NCI-H1694 (cell line): ENCODE data around the gene DUSP28.
"Not testable (repeated sequence)": the region's sequence is repeated elsewhere in the genome, so short reads cannot be mapped to it uniquely, and the experiment has no call there.

Experiments
- DNase-seq: peaks from one replicate; lab custom pipeline; 2025; lab: John Stamatoyannopoulos, UW

DUSP28 gene

DNA sequence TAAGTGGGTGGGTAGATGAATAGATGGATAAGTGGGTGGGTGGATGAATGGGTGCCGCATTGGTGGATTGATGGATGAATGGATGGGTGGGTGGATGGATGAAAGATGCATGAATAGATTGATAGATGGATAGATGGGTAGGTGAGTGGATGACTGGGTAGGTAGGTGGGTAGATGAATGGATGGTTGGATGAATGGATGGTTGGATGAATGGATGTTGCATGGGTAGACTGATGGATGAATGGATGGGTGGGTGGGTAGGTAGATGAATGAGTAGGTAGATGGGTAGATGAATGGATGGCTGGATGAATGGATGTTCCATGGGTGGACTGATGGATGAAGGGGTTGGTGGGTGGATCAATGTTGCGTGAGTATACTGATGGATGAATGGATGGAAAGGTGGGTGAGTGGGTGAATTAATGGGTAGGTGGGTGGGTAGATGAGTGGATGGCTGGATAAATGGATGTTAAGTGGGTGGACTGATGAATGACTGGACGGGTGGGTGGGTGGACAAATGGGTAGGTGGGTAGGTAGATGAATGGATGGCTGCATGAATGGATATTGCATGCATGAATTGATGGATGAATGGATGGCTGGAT lies 32.9 kb upstream of the DUSP28 start:
- DNase-seq: no peak

DNA sequence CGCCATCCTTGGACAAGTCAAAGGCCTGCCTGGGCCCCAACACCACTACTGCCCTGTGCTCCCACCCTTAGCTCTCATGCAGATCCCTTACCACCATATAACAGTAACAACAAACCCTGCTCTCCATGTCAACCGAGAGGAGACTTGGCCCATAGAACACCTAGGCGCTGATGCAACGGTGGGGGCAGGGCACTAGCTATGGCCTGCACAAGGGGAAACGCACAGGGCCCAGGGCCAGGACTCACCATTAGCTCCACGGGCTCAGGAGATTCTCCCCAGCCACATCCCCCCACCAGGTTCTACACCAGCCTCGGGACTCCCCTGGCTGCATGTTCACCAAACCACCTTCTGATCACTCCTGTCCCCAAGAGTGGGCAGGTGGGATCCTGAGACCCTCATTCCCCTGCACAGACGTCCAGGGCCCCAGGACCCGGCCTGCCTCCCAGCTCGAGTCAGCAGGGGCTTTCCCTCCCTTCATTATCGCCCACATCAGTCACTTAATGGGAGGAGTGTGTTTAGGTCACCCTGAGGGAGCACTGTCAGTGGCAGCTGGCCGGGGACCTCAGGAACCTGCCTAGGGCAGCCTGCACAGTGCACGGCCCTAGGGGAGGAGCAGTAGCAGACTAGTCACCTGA lies 31.6 kb upstream of the DUSP28 start:
- no peak for DNase-seq

DNA sequence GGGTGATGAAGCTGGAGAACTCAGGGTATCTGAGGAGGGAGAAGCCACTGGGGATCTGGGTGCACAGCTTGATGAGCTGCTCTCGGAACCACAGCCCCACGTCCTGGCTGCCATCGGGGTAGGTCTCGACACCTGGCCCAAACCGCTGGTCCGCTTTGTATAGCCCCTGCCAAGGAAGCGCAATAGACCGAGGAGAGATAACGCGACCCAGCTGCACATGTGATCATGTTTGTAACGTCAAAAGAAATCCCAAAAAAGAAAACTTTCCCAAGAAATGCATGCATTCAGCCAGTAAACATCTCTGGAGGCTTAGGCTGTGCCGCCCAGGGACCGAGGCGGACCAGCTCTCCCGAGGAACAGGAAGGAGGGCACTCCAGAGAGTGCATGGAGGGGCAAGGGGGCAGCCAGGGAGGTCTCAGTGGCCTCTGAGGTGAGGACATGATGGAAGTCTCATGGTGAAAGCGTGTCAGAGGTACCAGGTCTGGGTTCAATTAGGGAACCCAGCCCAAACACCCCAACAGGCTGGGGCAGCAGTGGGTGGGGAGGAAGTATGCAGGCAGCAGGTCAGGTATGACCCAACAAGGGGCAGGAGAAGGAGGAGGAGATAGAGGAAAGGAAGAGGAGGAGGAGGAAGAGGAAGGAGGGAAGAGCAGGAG lies 30.7 kb upstream of the DUSP28 start:
- DNase-seq: no peak

DNA sequence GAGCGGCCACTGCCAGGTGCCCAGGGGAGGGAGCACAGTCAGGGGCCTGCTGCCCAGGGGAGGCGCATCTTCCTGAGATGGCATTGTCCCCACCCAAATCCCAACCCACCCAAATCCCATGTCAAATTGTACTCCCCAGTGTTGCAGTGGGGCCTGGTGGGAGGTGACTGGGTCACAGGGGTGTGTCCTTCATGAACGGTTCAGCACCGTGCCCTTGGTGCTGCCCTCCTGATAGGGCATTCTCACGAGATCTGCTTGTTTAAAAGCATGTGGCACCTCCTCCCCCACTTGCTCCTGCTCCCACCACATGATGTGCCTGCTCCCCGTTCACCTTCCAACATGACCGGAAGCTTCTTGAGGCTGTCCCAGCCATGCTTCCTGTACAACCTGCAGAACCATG lies 30.0 kb upstream of the DUSP28 start:
- no peak for DNase-seq

DNA sequence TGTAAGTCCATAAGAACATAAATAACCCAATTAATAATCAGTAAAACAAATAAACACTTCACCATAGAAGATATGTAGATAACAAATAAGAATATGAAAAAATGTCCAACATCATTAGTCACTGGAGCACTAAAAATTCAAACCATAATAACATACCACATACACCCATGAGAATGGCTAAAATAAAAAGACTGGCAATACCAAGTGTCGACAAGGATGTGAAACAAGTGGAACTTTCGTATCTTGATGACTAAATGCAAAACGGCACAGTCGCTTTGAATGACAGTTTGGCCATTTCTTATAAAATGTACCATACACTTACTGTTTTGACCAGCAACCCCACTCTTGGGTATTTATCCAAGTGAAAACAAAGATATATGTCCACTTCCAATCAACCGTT lies 29.1 kb upstream of the DUSP28 start:
- no peak for DNase-seq

DNA sequence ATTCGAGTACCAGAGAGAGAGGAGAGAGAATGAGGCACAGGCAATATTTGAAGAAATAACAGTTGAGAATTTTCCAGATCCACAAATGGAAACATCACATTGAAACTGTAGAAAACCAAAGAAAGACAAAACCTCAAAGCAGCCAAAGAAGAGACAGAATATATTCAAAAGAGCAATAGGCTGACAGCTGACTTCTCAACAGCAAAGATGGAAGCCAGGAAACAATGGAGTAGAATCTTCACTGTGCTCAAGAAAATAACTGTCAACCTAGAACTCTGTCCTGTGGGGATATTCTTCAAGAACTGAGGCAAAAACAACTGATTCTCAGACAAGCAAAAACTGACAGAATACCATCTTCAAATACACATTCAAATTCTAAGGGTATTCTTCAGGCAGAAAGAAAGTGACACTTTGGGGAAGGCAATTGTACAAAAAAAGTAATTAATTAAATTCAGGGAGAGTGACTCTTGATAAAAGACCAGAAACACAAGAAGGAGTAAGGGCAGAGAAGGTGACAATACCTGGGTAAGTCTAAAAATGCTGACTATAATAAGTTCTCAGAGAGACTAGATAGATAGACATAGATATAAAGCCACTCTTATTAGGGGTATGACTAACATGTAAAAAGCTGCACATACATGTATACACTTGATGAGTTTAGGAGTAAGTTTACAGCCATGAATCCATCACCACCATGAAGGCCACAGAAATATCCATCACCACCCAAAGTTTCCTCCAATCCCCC lies 28.0 kb upstream of the DUSP28 start:
- DNase-seq: no peak

DNA sequence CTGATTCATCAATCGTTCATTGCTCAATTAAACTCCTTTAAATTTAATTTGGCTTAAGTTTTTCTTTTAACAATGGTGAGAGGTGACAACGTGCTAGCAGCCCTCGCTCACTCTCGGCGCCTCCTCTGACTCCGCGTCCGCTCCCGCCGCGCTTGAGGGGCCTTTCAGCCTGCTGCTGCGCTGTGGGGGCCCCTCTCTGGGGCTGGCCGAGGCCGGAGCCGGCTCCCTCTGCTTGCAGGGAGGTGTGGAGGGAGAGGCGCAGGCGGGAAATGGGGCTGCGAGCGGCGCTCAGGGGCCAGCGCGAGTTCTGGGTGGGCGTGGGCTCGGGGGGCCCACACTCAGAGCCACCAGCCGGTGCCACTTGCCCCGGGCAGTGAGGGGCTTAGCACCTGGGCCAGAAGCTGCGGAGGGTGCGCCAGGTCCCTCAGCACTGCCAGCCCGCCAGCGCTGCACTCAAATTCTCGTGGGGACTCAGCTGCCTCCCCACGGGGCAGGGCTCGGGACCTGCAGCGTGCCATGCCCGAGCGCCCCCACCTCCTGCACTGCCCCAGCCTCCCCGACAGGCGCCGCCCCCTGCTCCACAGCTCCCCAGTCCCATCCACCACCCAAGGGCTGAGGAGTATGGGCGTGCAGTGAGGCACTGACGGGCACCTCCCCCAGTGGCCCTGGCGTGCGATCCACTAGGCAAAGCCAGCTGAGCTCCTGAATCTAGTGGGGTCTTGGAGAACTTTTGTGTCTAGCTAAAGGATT lies 22.0 kb upstream of the DUSP28 start:
- no peak for DNase-seq

DNA sequence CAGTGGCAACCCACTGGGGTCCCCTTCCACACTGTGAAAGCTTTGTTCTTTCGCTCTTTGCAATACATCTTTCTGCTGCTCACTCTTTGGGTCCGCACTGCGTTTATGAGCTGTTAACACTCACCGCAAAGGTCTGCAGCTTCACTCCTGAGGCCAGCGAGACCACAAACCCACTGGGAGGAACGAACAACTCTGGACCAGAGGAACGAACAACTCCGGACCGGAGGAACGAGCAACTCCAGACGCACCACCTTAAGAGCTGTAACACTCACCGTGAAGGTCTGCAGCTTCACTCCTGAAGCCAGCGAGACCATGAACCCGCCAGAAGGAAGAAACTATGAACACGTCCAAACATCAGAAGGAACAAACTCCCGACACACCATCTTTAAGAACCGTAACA lies 21.1 kb upstream of the DUSP28 start:
- DNase-seq: not testable (repeated sequence)

DNA sequence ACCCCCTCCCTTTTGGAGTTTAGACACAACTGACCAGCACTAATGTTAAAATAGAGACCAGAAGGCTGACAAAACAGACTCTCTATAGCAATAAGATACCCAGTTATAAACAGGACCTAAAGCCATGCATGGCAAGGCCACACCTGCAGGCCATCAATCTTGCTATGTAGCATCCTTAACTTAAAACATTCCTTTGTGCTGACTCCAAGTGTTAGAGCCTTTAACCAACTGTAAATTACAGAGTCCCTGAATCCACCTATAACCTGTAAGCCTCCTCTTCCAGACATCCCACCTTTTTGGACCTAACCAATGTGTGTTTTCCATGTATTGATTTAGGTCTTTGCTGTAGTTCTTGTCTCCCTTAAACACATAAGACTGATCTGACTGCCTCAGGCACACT lies 20.3 kb upstream of the DUSP28 start:
- DNase-seq: no peak

DNA sequence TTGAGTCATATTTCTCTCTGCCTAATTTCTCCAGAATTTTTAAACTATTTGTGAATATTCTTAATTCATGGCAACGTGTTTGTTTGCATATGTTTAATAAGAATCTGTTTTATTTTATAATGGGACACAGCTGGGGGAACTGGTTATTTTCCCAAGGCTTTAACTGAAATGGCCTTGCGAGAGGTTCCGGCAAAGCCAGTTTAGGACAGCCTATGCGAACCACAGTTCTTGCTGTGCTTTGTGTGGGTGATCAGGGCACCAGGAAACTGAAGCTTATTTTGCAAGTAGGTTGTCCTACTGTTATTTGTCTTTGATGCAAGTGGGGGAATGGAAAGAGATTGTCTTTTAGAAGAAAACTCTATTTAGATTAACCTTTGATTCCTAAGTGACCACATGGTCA lies 8.9 kb upstream of the DUSP28 start:
- no peak for DNase-seq

DNA sequence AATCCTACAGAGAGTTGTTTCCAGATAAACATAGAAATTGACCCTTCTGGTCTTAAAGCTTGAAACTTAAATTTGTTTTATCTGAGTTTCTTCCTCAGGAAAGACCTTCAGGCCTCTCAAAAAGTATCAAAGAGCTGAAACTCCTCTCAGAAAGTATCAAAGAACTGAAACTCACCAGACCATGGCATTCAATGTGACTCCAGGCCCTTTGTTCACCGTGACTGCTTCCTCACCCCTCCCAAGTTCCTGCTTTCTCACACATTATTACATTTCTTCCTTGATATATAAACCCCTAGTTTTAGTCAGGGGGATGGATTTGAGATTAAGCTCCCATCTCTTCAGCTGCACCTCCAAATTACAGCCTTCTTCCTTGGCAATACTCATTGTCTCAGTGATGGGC lies 8.3 kb upstream of the DUSP28 start:
- DNase-seq: no peak

DNA sequence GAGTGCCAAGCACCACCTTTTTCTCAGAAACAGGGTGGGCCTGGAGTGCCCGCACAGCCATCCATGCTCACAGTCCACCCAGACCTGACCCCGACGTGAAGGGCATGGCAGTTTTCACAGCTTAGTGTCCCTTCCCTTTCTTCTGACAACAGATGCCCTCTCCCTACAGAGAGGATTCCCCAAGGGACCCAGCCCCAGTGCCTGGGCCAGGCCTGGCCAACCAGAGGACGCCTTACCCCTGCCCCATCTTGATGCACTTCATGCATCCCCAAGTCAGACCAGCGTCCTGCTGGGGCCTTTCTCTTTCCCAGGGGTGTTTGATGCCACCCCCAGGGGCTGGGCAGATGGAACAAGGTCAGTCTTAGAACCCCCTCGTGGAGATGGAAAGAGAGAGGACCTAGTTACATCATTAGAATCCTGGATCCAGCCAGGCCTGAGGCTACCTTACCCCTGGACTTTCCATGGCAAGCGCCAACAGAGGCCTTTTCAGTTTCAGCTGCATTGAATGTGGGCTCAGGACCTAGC lies 6.1 kb upstream of the DUSP28 start:
- DNase-seq: no peak

DNA sequence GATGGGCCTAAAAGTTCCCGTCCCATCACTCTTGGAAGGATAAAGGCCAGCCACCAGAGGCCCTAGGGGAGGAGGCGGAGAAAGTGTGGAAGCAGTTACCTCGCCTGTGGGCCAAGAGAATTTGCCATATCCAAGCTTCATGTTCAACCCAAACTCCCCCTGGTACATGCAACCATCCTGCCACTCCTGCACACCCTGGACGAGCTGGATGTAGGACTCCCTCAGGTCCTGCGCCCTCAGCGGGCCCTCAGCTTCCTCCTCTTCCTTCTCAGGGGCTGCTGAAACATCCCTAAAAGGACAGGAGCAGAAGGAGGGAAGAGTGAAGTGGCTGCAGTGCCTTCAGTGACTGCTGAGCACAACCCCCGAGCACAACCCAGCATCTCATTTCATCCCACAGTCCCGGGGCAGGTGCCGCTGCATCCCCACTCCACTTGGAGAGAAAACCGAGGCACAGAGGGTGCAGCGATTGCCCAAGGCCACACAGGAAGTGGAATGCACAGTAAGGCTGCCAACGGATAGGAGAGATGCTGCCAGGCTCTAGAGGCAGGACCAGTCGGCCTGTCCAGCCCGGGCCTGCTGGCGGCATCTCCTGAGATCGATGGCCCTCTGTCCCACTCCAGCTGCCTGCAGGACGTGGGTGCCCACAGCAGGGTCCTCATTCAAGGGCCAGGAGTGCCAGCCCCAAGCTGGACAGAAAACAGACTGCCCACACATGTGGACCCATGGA lies 5.2 kb upstream of the DUSP28 start:
- DNase-seq: no peak

DNA sequence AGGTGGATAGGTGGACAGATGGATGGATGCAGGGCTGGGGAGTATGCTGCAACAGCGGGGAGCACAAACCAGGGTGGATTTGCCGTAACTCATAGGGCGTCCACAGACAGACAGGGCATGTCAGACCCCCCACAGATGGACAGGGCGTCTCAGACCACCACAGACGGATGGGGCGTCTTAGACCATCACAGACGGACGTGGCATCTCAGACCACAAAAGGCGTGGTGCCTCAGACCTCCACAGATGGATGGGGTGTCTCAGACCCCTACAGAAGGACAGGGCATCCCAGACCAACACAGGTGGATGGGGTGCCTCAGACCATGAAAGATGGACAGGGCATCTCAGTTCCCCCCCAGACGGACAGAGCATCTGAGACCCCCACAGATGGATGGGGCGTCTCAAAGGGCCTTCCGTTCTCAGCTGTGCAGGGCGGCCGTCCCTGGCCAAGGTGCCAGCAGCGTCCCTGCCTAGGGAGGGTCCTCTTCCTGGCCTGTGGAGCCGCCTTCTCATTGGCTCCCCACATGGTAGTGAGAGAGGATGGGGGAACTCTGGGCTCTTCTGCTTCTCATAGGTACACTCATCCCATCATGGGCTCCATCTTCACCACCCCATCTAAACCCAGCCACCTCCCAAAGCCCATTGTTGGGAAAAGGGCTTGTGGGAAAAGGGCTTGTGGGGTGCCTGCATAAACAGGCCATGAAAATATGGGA lies 4.5 kb upstream of the DUSP28 start:
- DNase-seq: no peak

DNA sequence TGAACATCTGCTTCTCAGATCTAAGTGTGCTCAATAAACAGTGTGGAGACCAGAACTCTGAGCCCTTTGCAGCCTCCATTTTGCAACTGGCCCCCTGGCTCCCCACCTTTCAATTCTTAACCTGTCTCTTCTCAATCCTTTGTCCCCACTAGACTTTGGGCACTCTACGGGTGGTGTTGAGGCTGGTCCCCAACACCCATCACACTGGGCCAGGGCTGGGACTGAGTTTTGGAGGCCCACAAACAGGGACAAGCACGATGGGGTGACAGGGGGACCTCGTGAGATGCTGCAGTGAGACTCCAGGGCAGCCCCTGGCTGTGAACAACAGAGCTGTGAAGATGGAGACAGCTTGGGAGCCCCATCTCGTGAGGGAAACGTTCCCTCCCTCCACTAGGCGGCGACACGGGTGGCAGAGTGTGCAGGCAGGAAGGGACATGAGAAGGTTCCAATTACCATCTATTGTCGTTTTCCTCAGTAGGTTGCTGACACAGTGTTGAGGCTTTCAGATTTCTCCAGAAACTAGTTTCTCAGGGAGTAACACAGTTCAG lies 3.5 kb upstream of the DUSP28 start:
- peak; percentile 13 for DNase-seq

DNA sequence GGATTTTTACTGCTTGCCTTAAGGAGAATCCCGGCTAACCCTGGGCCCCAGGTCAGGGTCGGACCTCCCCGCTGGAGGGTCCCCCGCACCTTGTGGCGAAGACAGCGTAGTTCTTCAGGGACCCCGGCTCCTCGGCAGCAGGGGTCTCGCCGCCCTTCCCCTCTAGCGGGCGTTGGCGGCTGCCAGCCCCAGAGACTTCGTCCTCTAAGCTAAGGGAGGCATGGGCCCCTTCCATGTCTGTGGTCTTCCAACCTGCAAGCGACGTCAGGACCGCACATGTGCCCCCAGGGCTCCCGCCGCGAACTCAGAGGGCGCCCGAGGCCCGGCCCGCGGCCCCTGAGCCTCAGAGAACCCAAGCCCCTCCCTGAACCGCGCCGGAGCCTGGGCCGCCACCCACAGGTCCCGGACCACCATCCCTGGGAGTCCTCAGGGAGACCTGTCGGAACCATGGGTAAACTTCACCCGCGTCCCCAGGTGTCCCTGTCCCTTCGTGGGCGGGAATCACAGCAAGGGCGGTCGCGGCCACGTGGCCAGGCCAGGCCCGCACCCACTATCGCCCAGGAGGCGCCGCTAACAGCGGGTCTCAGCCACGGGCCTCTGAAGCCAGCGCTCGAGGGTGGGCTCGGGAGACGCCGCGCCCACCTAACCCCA lies 2.9 kb upstream of the DUSP28 start:
- no peak for DNase-seq

DNA sequence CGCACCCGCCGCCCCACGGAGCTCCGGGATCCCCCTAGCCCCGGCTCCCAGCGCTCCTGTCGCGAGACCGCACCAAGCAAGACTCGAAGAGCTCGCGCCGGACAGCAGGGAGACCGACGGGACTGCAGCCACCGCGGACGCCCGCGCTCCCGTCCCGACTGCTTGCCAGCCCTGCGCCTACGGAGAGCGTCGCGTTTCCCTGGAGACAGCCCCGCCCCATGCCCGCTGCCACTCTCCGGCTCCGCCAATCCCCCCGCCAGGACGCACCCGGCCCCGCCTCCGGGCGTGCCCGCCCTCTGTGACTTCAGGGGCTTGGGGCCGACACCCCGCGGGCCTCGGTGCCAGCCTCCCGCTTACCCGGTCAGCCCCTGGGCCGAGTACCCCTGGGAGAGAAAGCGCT lies 2.3 kb upstream of the DUSP28 start, which contains the start of gene ANKMY1:
TSS of gene ANKMY1 (minus strand) at position 181 of the 400 bp plus-strand sequence. CDS start 653 bp downstream, outside the sequence.
- DNase-seq: no peak

DNA sequence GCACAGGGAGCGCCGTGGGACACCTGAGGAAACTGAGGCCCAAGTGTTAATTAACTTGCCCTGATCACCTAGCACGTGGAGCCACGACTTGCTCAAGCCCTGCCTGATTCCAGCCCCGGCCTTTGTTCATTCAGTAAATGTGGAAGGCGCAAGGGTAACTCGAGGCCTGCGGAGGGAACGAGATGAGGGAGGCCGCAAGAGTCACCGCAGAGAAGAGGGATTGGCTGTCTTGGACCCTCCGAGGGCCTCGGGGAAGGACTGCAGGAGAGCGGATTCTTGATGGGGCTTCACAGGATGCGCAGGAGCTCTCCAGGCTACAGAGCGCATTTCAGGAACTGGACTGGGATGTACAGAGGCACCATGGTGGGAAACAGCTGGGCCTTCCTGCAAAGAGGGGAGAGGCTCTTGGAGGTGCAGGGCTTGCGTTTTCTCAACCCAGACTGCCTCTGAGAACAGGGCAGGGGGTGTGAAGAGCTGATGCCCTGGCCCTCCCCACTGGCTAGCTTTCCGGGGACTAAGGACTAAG lies 1.9 kb upstream of the DUSP28 start:
- DNase-seq: no peak

DNA sequence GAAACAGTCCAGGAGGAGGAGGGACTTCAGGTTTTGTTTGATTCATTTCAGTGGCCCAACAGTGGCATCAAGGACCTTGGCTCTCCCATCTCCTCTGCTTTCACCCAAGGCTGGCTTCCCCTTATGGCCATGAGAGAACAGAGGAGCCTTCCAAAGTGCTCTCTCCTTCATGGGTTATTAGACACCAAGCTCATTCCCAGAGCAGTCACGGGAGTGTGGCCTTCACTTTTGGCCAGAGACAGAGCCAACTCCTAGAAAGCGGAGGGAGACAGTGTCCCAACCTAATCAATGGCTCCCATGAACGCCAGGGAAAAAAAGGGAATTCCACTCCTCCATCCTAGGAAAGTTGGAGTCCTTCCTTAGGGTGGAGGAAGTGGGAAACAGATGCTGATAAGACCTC lies 871 bp upstream of the DUSP28 start:
- no peak for DNase-seq
